K562 (cell line): ENCODE results near the gene UFSP1. TPM values are rescaled to one million over a fixed set of nuclear protein-coding genes. Genes with fewer than 3 reads are reported as not detected.

Experiments
- ATAC-seq: fragments of 200-7000 bp; cut with Tn5 transposase; 3 replicates; pipeline ENCODE4 v1.9.1; 2020; ENCODE audit warnings: moderate library complexity
- BruUV-seq: library from RNA; stranded (reverse); fragments of 400-500 nt; replicated peaks from 2 replicates; lab custom pipeline; 2021; lab: Mats Ljungman, UMichigan
- CTCF ChIA-PET: fragments of 300-600 bp; formaldehyde crosslinking; extraction: SDS; loops from one replicate; lab custom pipeline; 2021; ENCODE audit warnings: low intra/inter-chr PET ratio; lab: Yijun Ruan, JAX
- POLR2A ChIA-PET: fragments of 300-600, 350-650 bp; sonication (Branson Sonifier 250); formaldehyde crosslinking; extraction: SDS; loops from one replicate; lab custom pipeline; 2021; ENCODE audit warnings: antibody characterized with exemption, inconsistent platforms; lab: Yijun Ruan, JAX
- DNase-seq, 4 experiments: peaks; one replicate each; pipeline versions ENCODE4 v3.0.0 to v3.0.0-alpha.2; 2011 to 2018; ENCODE audit warnings: low spot score in 3 of 4, mixed read lengths in 3 of 4; ENCODE audit errors: extremely low read depth in 1 of 4
- FAIRE-seq: peaks from 2 replicates; lab custom pipeline; 2011; peaks lifted over from hg19 to GRCh38; lab: Jason Lieb, UNC
- H2AFZ ChIP-seq: 2 replicates; pipeline ENCODE4 v1.6.0; 2011; ENCODE audit warnings: low read depth, low read length, control low read depth, inconsistent platforms
- H3K27ac ChIP-seq: fragments of 200-600 bp; 3 replicates; pipeline ENCODE4 v1.8.0; 2011; ENCODE audit warnings: low read depth, mild to moderate bottlenecking, control low read depth, inconsistent platforms, low read length, moderate library complexity, mixed read lengths; ENCODE audit errors: extremely low read depth
- H3K27me3 ChIP-seq, 2 experiments: fragments of 300-600 bp in 1 of 2; 2 replicates in 1 of 2; 3 replicates in 1 of 2; pipeline versions ENCODE4 v1.6.0 to v1.8.0; 2011; ENCODE audit warnings: inconsistent platforms in 2 of 2, low read length in 2 of 2, mild to moderate bottlenecking in 1 of 2, mixed read lengths in 1 of 2, moderate library complexity in 1 of 2; ENCODE audit not compliant: control insufficient read depth in 2 of 2, insufficient read depth in 2 of 2
- H3K36me3 ChIP-seq: fragments of 300-600 bp; 3 replicates; pipeline ENCODE4 v1.8.0; 2011; ENCODE audit warnings: mild to moderate bottlenecking, low read length, inconsistent platforms; ENCODE audit not compliant: control insufficient read depth, insufficient read depth
- H3K4me1 ChIP-seq, 2 experiments: fragments of 200-600 bp in 1 of 2; replicated peaks in 1 of 2; 2 replicates in 1 of 2; 3 replicates in 1 of 2; pipeline versions ENCODE4 v1.5.1 to v1.8.0; 2011; ENCODE audit warnings: inconsistent platforms in 2 of 2, low read length in 2 of 2, mild to moderate bottlenecking in 1 of 2, mixed read lengths in 1 of 2, moderate library complexity in 1 of 2; ENCODE audit not compliant: control insufficient read depth in 2 of 2, insufficient read depth in 2 of 2
- H3K4me2 ChIP-seq: 2 replicates; pipeline ENCODE4 v1.6.1; 2011; ENCODE audit warnings: low read length, control low read depth, inconsistent platforms, mixed read lengths; ENCODE audit not compliant: insufficient read depth
- H3K4me3 ChIP-seq: fragments of 200-600 bp; sonication (generic), shearing (Covaris generic); 2 replicates; pipeline ENCODE4 v1.5.1; 2016; ENCODE audit warnings: control low read depth, inconsistent platforms
- H3K79me2 ChIP-seq: fragments of 200-600 bp; 3 replicates; pipeline ENCODE4 v1.8.0; 2011; ENCODE audit warnings: low read length, inconsistent platforms; ENCODE audit not compliant: control insufficient read depth, insufficient read depth
- H3K9ac ChIP-seq, 2 experiments: 2 replicates each; pipeline versions ENCODE4 v1.6.0 to v1.6.1; 2011; ENCODE audit warnings: low read depth in 2 of 2, low read length in 2 of 2, control low read depth in 1 of 2, inconsistent platforms in 1 of 2, mild to moderate bottlenecking in 1 of 2, mixed read lengths in 1 of 2; ENCODE audit not compliant: insufficient read depth in 1 of 2
- H3K9me1 ChIP-seq: one replicate; pipeline ENCODE4 v1.6.0; 2011; ENCODE audit warnings: inconsistent platforms, mild to moderate bottlenecking, low read length, moderate library complexity; ENCODE audit not compliant: control insufficient read depth, insufficient read depth
- H3K9me3 ChIP-seq: replicated peaks from 2 replicates; pipeline ENCODE4 v1.5.1; 2011; ENCODE audit warnings: low read depth, low read length, inconsistent platforms; ENCODE audit not compliant: control insufficient read depth, insufficient read depth
- H4K20me1 ChIP-seq: replicated peaks from 2 replicates; pipeline ENCODE4 v1.6.1; 2011; ENCODE audit warnings: low read length, inconsistent platforms, mixed read lengths; ENCODE audit not compliant: control insufficient read depth, insufficient read depth
- CEBPG ChIP-seq, 3 experiments: fragments of 200-800 bp in 1 of 3; sonication (Bioruptor generic) in 1 of 3; sonication (generic) in 1 of 3; formaldehyde crosslinking in 1 of 3; IDR thresholded peaks in 2 of 3; conservative IDR thresholded peaks in 1 of 3; 2 replicates each; pipeline versions ENCODE4 v1.6.1 to v1.8.0; 2016 to 2022; ENCODE audit warnings: missing compliant biosample characterization in 2 of 3, missing genetic modification characterization in 2 of 3, mild to moderate bottlenecking in 1 of 3, missing genetic modification reagents in 1 of 3
- ELF4 ChIP-seq: fragments of 450-650 bp; formaldehyde crosslinking; IDR thresholded peaks from 2 replicates; pipeline ENCODE4 v1.4.0; 2022; ENCODE audit warnings: missing genetic modification characterization
- NFE2 ChIP-seq: IDR thresholded peaks from 2 replicates; pipeline ENCODE4 v1.6.1; 2014; ENCODE audit warnings: antibody characterized with exemption, low read depth
- WGBS: fragments of 100-300 bp; shearing (Covaris generic); methylation state at CpG from one replicate; pipeline ENCODE4 v1.1.6; 2016; ENCODE audit warnings: low coverage, mixed read lengths; ENCODE audit not compliant: insufficient coverage; ENCODE audit errors: missing lambda C conversion rate; 5-methylcytosine and 5-hydroxymethylcytosine counted together
- in situ Hi-C: fragments of 300-500 bp; cut with MboI; formaldehyde crosslinking; loops from 4 replicates; pipeline ENCODE4 v1.15.0; 2018; ENCODE audit warnings: inconsistent platforms, mixed read lengths
- intact Hi-C: fragments of 100-400 bp; cut with micrococcal nuclease; formaldehyde crosslinking; loops from 2 replicates; pipeline ENCODE4 v1.14.2; 2022
- polyA plus RNA-seq, 8 experiments: library from polyadenylated mRNA; depleted of rRNA in 4 of 8; stranded (reverse) in 5 of 8; unstranded in 3 of 8; fragments of >200 nt; fragmentation: Nextera tagmentation in 2 of 8; fragmentation: Illumina TruSeq in 1 of 8; extraction: Ambion mirVana in 2 of 8; extraction: Trizol in 1 of 8; gene quantifications; 2 replicates each; pipeline versions ENCODE4 v1.2.1 to v1.2.3, GENCODE V29; 2011 to 2014; ENCODE audit warnings: inconsistent platforms in 1 of 8, missing spikeins in 1 of 8
- total RNA-seq, 7 experiments: library from RNA; depleted of rRNA in 6 of 7; stranded (reverse); fragments of >200 nt in 6 of 7; fragmentation: Illumina TruSeq in 2 of 7; extraction: Trizol in 2 of 7; gene quantifications; 2 replicates each; pipeline versions ENCODE4 v1.2.1 to v1.2.3, GENCODE V29; 2011 to 2021; ENCODE audit warnings: low replicate concordance in 1 of 7
- TF ChIP-seq, protein P1 (sequence below), 2 experiments: fragments of 150-350 bp in 1 of 2; IDR thresholded peaks; 2 replicates each; pipeline ENCODE4 v1.6.1; 2012 to 2016; ENCODE audit warnings: low read depth in 2 of 2, low read length in 2 of 2, mild to moderate bottlenecking in 1 of 2, moderate library complexity in 1 of 2

Gene UFSP1
- total and polyA plus RNA-seq, 9 of the 15 experiments (the other 6 are each of a cell fraction or from before 2014, with no cell fraction given): 0.50 to 18.8 (median 2.1) TPM

- H3K27me3 ChIP-seq: no peaks in the 10 kb centered on the region
- 89% methylated on average over 42 of the region's 44 CpGs for WGBS
- TF ChIP-seq ELF4 (no peak), NFE2 (no peak), CEBPG (CRISPR knock-in tag; IDR thresholded peaks at IDR 0.05) (no peak), CEBPG (tag; conservative IDR thresholded peaks at IDR 0.05 in 1 of 2, IDR thresholded peaks at IDR 0.05 in 1 of 2) (no peak)
- TF ChIP-seq, protein P1, sequence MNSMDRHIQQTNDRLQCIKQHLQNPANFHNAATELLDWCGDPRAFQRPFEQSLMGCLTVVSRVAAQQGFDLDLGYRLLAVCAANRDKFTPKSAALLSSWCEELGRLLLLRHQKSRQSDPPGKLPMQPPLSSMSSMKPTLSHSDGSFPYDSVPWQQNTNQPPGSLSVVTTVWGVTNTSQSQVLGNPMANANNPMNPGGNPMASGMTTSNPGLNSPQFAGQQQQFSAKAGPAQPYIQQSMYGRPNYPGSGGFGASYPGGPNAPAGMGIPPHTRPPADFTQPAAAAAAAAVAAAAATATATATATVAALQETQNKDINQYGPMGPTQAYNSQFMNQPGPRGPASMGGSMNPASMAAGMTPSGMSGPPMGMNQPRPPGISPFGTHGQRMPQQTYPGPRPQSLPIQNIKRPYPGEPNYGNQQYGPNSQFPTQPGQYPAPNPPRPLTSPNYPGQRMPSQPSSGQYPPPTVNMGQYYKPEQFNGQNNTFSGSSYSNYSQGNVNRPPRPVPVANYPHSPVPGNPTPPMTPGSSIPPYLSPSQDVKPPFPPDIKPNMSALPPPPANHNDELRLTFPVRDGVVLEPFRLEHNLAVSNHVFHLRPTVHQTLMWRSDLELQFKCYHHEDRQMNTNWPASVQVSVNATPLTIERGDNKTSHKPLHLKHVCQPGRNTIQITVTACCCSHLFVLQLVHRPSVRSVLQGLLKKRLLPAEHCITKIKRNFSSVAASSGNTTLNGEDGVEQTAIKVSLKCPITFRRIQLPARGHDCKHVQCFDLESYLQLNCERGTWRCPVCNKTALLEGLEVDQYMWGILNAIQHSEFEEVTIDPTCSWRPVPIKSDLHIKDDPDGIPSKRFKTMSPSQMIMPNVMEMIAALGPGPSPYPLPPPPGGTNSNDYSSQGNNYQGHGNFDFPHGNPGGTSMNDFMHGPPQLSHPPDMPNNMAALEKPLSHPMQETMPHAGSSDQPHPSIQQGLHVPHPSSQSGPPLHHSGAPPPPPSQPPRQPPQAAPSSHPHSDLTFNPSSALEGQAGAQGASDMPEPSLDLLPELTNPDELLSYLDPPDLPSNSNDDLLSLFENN (IDR thresholded peaks at IDR 0.05; ENCODE audit: low read depth in 2 of 2, low read length in 2 of 2): no peak
- TF ChIP-seq, all 486 proteins: peak for 0
- DNase-seq (no peak), FAIRE-seq (no peak), ATAC-seq (no peak)
- H3K4me2 ChIP-seq: no peak overlapping the region
- no peaks in the 10 kb centered on the region for H3K9me1 ChIP-seq
- ChIA-PET CTCF (no interaction called here), POLR2A (interaction anchor here (0.6 kb wide), 1 partner anchor 18 kb away, joined by 3 read pairs; the partner anchor contains the start of gene SRRT)
- no TSS peak for BruUV-seq
- H3K79me2 ChIP-seq: peaks cover 25% of the 10 kb centered on the region
- in situ Hi-C loops (loop anchor here (5.0 kb wide), 1 partner anchor 165 kb away; no protein-coding TSS in a partner anchor), intact Hi-C loops (no loop called here)
- no peak overlapping the region for H3K4me3 ChIP-seq
- H3K27ac ChIP-seq: no peak overlapping the region
- H3K4me1 ChIP-seq: peaks cover 36 to 97% of the 10 kb centered on the region in 2 experiments
- H3K36me3 ChIP-seq: peaks cover 13% of the 10 kb centered on the region
- peaks cover 4% of the 10 kb centered on the region; the same call in 1 of the 2 replicates for H4K20me1 ChIP-seq
- no peak overlapping the region for H2AFZ ChIP-seq
- no peaks in the 10 kb centered on the region for H3K9me3 ChIP-seq
- peak overlapping the region in 1 of 2 experiments; percentile 39; a peak in 2 of 4 replicates for H3K9ac ChIP-seq
These were observed 3.1 kb upstream of the UFSP1 start for GRCh38 chr7:100892364-100893317.
